Gastrocnemius medialis (tissue), 4 donors: Measurements from ENCODE around the gene PLSCR3.

Experiments
- POLR2A ChIP-seq, 2 donors: fragments of 450-650 bp; IDR thresholded peaks; one replicate each; pipeline ENCODE4 v1.6.1; 2017; ENCODE audit warnings: antibody characterized with exemption in 2 of 2, mild to moderate bottlenecking in 2 of 2, moderate library complexity in 2 of 2
- TF ChIP-seq, protein P1 (sequence below), 5 experiments: fragments of 450-650 bp in 3 of 5; fragments of 200-600 bp in 2 of 5; sonication (generic) in 2 of 5; IDR thresholded peaks in 4 of 5; conservative IDR thresholded peaks in 1 of 5; 1 replicate in 4 of 5; 2 replicates in 1 of 5; pipeline ENCODE4 v1.5.1; 2016 to 2019; ENCODE audit warnings: antibody characterized with exemption in 5 of 5, mild to moderate bottlenecking in 3 of 5, moderate library complexity in 3 of 5

- TF ChIP-seq, protein P1, sequence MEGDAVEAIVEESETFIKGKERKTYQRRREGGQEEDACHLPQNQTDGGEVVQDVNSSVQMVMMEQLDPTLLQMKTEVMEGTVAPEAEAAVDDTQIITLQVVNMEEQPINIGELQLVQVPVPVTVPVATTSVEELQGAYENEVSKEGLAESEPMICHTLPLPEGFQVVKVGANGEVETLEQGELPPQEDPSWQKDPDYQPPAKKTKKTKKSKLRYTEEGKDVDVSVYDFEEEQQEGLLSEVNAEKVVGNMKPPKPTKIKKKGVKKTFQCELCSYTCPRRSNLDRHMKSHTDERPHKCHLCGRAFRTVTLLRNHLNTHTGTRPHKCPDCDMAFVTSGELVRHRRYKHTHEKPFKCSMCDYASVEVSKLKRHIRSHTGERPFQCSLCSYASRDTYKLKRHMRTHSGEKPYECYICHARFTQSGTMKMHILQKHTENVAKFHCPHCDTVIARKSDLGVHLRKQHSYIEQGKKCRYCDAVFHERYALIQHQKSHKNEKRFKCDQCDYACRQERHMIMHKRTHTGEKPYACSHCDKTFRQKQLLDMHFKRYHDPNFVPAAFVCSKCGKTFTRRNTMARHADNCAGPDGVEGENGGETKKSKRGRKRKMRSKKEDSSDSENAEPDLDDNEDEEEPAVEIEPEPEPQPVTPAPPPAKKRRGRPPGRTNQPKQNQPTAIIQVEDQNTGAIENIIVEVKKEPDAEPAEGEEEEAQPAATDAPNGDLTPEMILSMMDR (IDR thresholded peaks at IDR 0.05 in 4 of 5, conservative IDR thresholded peaks at IDR 0.05 in 1 of 5) = no peak
- TF ChIP-seq POLR2A (IDR thresholded peaks at IDR 0.05) = no peak
These were observed 24.5 kb downstream of the PLSCR3 start for GRCh38 chr17:7369825-7370224.
